CD14-positive monocyte (primary cell): ENCODE data around the gene KREMEN1. TPM values are rescaled to one million over a fixed set of nuclear protein-coding genes. Genes with fewer than 3 reads are reported as not detected.

Experiments
- DNase-seq, 3 donors: peaks; one replicate each; pipeline ENCODE4 v3.0.0-alpha.2; 2011 to 2022
- H2AFZ ChIP-seq: 2 replicates; pipeline ENCODE4 v1.6.0; 2012; ENCODE audit warnings: mild to moderate bottlenecking, low read depth, low read length, inconsistent platforms; ENCODE audit not compliant: insufficient read depth, poor library complexity, severe bottlenecking
- H3K27ac ChIP-seq, 2 donors: 1 replicate in 1 of 2; 2 replicates in 1 of 2; pipeline ENCODE4 v1.5.1; 2012 to 2013; ENCODE audit warnings: low read length in 2 of 2, control low read depth in 1 of 2, inconsistent platforms in 1 of 2, low read depth in 1 of 2, mild to moderate bottlenecking in 1 of 2
- H3K27me3 ChIP-seq, 2 donors: one replicate each; pipeline versions ENCODE4 v1.6.0 to v1.6.1; 2011 to 2013; ENCODE audit warnings: low read length in 2 of 2; ENCODE audit not compliant: control insufficient read depth in 2 of 2, insufficient read depth in 2 of 2
- H3K36me3 ChIP-seq, 2 donors: replicated peaks in 1 of 2; 1 replicate in 1 of 2; 2 replicates in 1 of 2; pipeline versions ENCODE4 v1.5.1 to v1.6.1; 2012 to 2013; ENCODE audit warnings: low read length in 2 of 2, control low read depth in 1 of 2, inconsistent platforms in 1 of 2, mild to moderate bottlenecking in 1 of 2; ENCODE audit not compliant: insufficient read depth in 2 of 2, control insufficient read depth in 1 of 2
- H3K4me1 ChIP-seq, 2 donors: 1 replicate in 1 of 2; 2 replicates in 1 of 2; pipeline versions ENCODE4 v1.5.1 to v1.6.1; 2012 to 2013; ENCODE audit warnings: low read length in 2 of 2, control low read depth in 1 of 2, inconsistent platforms in 1 of 2, mild to moderate bottlenecking in 1 of 2, moderate library complexity in 1 of 2; ENCODE audit not compliant: insufficient read depth in 2 of 2, control insufficient read depth in 1 of 2
- H3K4me2 ChIP-seq: replicated peaks from 2 replicates; pipeline ENCODE3; 2012; ENCODE audit warnings: low read length, moderate library complexity, mild to moderate bottlenecking; ENCODE audit not compliant: poor library complexity, severe bottlenecking; ENCODE audit errors: extremely low read depth
- H3K4me3 ChIP-seq, 3 experiments: fragments of 200-600 bp in 1 of 3; sonication (generic) in 1 of 3; replicated peaks in 1 of 3; 1 replicate in 2 of 3; 2 replicates in 1 of 3; pipeline ENCODE4 v1.5.1; 2011 to 2013; ENCODE audit warnings: low read length in 3 of 3, mild to moderate bottlenecking in 3 of 3, control low read depth in 2 of 3, low read depth in 2 of 3, inconsistent platforms in 1 of 3, moderate library complexity in 1 of 3
- H3K79me2 ChIP-seq: 2 replicates; pipeline ENCODE4 v1.6.0; 2012; ENCODE audit warnings: mild to moderate bottlenecking, control low read depth, inconsistent platforms, low read length, moderate library complexity; ENCODE audit not compliant: insufficient read depth
- H3K9ac ChIP-seq: 2 replicates; pipeline ENCODE4 v1.6.0; 2017; ENCODE audit warnings: low read length, mild to moderate bottlenecking; ENCODE audit not compliant: insufficient read depth, poor library complexity, severe bottlenecking
- H3K9me3 ChIP-seq, 2 donors: replicated peaks in 1 of 2; 1 replicate in 1 of 2; 2 replicates in 1 of 2; pipeline versions ENCODE4 v1.5.1 to v1.6.1; 2012 to 2013; ENCODE audit warnings: low read length in 2 of 2, control low read depth in 1 of 2; ENCODE audit not compliant: control insufficient read depth in 1 of 2, insufficient read depth in 1 of 2
- H4K20me1 ChIP-seq: 2 replicates; pipeline ENCODE4 v1.6.0; 2012; ENCODE audit warnings: mild to moderate bottlenecking, low read length, control low read depth, moderate library complexity; ENCODE audit not compliant: insufficient read depth
- H3K27ac Mint-ChIP-seq, 7 donors: one replicate each; pipeline ENCODE4 v1.8.0; 2020; ENCODE audit warnings: mild to moderate bottlenecking in 7 of 7, mixed read lengths in 7 of 7, moderate library complexity in 6 of 7, inconsistent platforms in 2 of 7
- H3K27me3 Mint-ChIP-seq, 3 donors: one replicate each; pipeline ENCODE4 v1.8.0; 2021 to 2022; ENCODE audit warnings: low read depth in 3 of 3, mild to moderate bottlenecking in 3 of 3, mixed read lengths in 3 of 3, moderate library complexity in 3 of 3, inconsistent platforms in 1 of 3
- H3K36me3 Mint-ChIP-seq, 2 donors: one replicate each; pipeline ENCODE4 v1.8.0; 2020; ENCODE audit warnings: mixed read lengths in 2 of 2, inconsistent platforms in 1 of 2, mild to moderate bottlenecking in 1 of 2
- H3K4me1 Mint-ChIP-seq: one replicate; pipeline ENCODE4 v1.8.0; 2020; ENCODE audit warnings: mild to moderate bottlenecking, mixed read lengths
- H3K4me3 Mint-ChIP-seq, 2 donors: one replicate each; pipeline ENCODE4 v1.8.0; 2020; ENCODE audit warnings: mild to moderate bottlenecking in 2 of 2, mixed read lengths in 2 of 2, moderate library complexity in 1 of 2
- H3K9me3 Mint-ChIP-seq, 7 donors: one replicate each; pipeline ENCODE4 v1.8.0; 2020 to 2022; ENCODE audit warnings: mixed read lengths in 7 of 7, mild to moderate bottlenecking in 6 of 7, moderate library complexity in 6 of 7, inconsistent platforms in 2 of 7
- WGBS: methylation state at CpG from one replicate; pipeline ENCODE4 v1.1.5; 2013; ENCODE audit warnings: missing lambda C conversion rate; ENCODE audit not compliant: insufficient coverage; 5-methylcytosine and 5-hydroxymethylcytosine counted together
- intact Hi-C, 2 donors: fragments of 100-400 bp; cut with micrococcal nuclease; formaldehyde crosslinking; loops; one replicate each; pipeline versions ENCODE4 v1.15.0 to v1.15.1; 2023
- polyA plus RNA-seq, 3 donors: library from polyadenylated mRNA; depleted of rRNA in 1 of 3; unstranded in 2 of 3; stranded (reverse) in 1 of 3; fragments of 300-500 nt in 2 of 3; fragments of >200 nt in 1 of 3; fragmentation: Illumina TruSeq in 2 of 3; gene quantifications; 1 replicate in 2 of 3; 2 replicates in 1 of 3; pipeline ENCODE4 v1.2.3, GENCODE V29; 2012 to 2021
- TF ChIP-seq, protein P1 (sequence below): fragments of 200-600 bp; IDR thresholded peaks from one replicate; pipeline ENCODE4 v1.8.0; 2022; ENCODE audit warnings: antibody characterized with exemption, mild to moderate bottlenecking

The KREMEN1 gene
- polyA plus RNA-seq, 3 donors, result 0.47 to 1.6 (median 0.69) TPM

DNA sequence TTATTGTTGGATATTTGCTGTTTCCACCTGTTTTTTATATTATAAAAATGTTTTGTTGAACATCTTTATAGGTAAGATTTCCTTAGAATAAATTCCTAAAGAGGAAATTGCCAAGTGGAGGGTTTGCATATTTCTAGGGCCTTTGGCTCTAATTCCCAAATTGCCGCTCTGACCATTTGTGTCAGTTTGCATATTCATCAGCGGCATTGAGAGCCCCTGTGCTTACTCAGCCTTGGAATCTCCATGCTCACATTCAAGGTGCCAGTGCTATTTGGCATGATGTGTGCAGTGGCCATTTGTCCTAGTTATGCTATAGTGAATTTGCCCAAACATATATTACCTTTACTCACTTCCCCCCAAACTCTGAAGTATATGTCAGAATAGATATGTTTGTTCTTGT, 25.5 kb downstream of the KREMEN1 start:
- no peak overlapping the region for H3K9ac ChIP-seq
- no CpG with 5 or more reads among the region's 2 CpGs for WGBS
- intact Hi-C loops, result no loop called here

DNA sequence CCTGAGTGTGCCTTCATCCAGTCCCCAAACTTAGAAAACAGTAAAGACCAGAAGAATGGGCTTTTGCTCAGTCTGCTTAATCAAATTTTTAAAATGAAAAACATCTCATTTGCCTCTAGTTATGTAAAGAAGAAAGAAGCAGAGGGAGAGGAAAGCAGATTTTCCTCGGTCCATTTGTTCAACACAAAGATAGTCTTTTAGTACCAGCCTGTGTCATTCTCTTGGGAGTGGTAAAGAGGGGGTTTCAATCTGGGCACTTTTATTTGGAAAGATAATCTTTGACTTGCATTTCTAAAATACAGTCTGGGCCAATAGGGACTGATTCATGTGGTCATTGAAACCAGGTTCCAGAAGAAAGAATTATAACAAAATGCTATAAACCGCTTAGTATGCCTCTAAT, 29.5 kb downstream of the KREMEN1 start:
- H3K27ac ChIP-seq, result no peak overlapping the region
- no peak overlapping the region for H3K4me2 ChIP-seq
- no peak overlapping the region for H3K4me3 ChIP-seq
- peaks cover 0 to 1% (median 0%) of the 10 kb centered on the region in 7 donors for H3K9me3 Mint-ChIP-seq
- H3K4me1 ChIP-seq, result no peaks in the 10 kb centered on the region
- no peak overlapping the region for H3K9ac ChIP-seq
- no CpG with 5 or more reads among the region's 2 CpGs for WGBS
- no peaks in the 10 kb centered on the region for H3K36me3 Mint-ChIP-seq
- H3K27ac Mint-ChIP-seq, result no peak overlapping the region
- no peaks in the 10 kb centered on the region for H3K9me3 ChIP-seq
- H3K4me1 Mint-ChIP-seq, result no peaks in the 10 kb centered on the region
- no peak overlapping the region for H2AFZ ChIP-seq
- no peak for DNase-seq
- no peaks in the 10 kb centered on the region for H3K36me3 ChIP-seq
- H3K79me2 ChIP-seq, result no peaks in the 10 kb centered on the region
- TF ChIP-seq, protein P1, sequence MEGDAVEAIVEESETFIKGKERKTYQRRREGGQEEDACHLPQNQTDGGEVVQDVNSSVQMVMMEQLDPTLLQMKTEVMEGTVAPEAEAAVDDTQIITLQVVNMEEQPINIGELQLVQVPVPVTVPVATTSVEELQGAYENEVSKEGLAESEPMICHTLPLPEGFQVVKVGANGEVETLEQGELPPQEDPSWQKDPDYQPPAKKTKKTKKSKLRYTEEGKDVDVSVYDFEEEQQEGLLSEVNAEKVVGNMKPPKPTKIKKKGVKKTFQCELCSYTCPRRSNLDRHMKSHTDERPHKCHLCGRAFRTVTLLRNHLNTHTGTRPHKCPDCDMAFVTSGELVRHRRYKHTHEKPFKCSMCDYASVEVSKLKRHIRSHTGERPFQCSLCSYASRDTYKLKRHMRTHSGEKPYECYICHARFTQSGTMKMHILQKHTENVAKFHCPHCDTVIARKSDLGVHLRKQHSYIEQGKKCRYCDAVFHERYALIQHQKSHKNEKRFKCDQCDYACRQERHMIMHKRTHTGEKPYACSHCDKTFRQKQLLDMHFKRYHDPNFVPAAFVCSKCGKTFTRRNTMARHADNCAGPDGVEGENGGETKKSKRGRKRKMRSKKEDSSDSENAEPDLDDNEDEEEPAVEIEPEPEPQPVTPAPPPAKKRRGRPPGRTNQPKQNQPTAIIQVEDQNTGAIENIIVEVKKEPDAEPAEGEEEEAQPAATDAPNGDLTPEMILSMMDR, result no peak
- H4K20me1 ChIP-seq, result no peaks in the 10 kb centered on the region
- intact Hi-C loops, result no loop called here
- H3K4me3 Mint-ChIP-seq, result no peak overlapping the region
- peaks cover 1 to 3% (median 3%) of the 10 kb centered on the region in 3 donors for H3K27me3 Mint-ChIP-seq
- H3K27me3 ChIP-seq, result no peaks in the 10 kb centered on the region

More for the DNA sequence above, 25.5 kb downstream of the KREMEN1 start:
- Histone ChIP-seq H3K9me3 (no peaks in the 10 kb centered on the region), H2AFZ (no peak overlapping the region), H3K27ac (no peak overlapping the region), H3K4me2 (no peak overlapping the region), H3K27me3 (no peaks in the 10 kb centered on the region), H3K4me3 (no peak overlapping the region), H4K20me1 (no peaks in the 10 kb centered on the region), H3K4me1 (no peaks in the 10 kb centered on the region), H3K79me2 (no peaks in the 10 kb centered on the region), H3K36me3 (no peaks in the 10 kb centered on the region)
- Mint-ChIP-seq H3K4me1 (no peaks in the 10 kb centered on the region), H3K27ac (no peak overlapping the region), H3K27me3 (peaks cover 3 to 5% (median 5%) of the 10 kb centered on the region in 3 donors), H3K36me3 (no peaks in the 10 kb centered on the region), H3K4me3 (no peak overlapping the region), H3K9me3 (peaks cover 0 to 1% (median 0%) of the 10 kb centered on the region in 7 donors)
- no peak for DNase-seq
- TF ChIP-seq, protein P1, result no peak
